Stimulated activated CD4-positive, alpha-beta T cell treated with anti-CD3 and anti-CD28 coated beads, Interleukin-1b, Interleukin-23, amount 100 ng/mL, for 4 hours (primary cell): ENCODE measurements around the gene ERRFI1.

ENCODE experiments used
- DNase-seq, 2 donors: peaks; one replicate each; pipeline ENCODE4 v3.0.0-alpha.2; 2020; ENCODE audit warnings: low read depth in 2 of 2

Gene ERRFI1

GRCh38 chr1:8046391-8046790, 20.3 kb upstream of the ERRFI1 start:
- DNase-seq, result no peak

DNA sequence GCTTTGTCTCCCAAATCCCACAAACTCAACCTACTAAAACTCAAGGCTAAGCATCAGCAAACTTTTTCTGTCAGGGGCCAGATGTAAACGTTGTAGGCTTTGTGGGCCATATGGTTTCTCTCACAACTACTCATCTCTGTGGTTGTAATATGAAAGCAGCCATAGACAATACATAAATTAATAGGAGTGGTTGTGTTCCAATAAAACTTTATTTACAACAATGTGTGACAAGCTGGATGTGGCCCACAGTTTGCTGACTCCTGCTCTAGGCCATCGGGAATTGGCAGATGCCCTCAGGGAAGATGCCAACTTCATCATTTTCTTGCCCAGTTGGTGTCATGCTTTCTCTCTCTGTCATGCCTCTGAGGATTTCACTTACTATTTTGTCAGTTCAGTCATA, 17.5 kb upstream of the ERRFI1 start:
- DNase-seq, result no peak

DNA sequence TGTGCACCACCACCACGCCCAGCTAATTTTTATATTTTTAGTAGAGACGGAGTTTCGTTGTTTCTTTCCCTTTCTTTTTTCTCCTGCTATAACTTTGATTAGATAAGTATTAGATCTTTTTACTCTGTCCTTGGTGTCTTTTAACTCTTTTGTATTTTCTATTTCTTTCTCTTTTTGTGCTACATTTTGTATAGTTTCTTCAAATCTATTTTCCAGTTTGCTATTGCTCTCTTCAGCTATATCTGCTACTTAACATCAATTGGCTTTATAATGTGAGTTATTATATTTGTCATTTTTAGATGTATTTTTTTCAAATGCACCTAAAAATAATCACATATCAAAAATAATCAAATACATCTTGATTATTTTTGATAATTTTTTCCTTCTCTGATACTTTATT, 16.0 kb upstream of the ERRFI1 start:
- no peak for DNase-seq

- DNase-seq, result no peak
Measured at GRCh38 chr1:8040586-8040985, 14.5 kb upstream of the ERRFI1 start.

- DNase-seq, result no peak
Measured at GRCh38 chr1:8039071-8039470, 13.0 kb upstream of the ERRFI1 start.

DNA sequence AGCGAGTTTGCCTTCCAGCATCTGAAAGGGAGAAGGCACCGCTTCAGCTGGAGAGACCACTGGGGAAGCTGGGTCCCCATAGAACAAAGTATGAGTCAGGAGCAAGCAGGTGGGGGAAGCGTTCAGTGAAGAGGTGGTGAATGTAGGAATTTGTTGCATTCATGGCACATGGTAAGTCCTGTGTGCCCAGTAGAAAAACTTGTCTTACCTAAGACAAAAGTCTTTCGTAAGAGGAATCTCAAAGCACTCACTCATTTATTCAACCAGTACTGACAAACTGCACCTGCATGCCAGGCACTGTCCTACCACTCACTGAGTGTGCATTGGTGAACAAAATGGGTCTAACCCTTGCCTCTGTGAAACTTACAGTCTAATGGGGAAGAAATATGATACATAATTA, 9.2 kb upstream of the ERRFI1 start:
- no peak for DNase-seq

DNA sequence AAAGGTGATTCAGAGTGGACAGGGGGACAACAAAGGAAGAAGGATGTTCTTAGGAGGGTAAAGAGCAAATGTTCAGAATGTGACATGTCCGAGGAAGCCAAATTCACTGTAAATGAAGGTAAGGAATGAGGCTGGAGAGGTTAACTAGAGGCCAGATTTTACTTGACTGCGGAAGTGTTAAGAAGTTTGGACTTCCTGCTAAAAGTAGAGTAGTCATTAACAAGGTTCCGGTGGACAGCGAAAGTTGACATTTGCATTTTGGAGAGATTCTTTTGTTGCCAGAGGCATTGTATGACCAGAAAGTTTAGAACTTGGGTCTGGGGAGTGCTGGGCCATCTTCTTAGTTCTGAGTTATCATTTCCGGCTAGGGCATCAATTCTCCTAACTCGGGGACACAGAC, 7.2 kb upstream of the ERRFI1 start:
- no peak for DNase-seq

DNA sequence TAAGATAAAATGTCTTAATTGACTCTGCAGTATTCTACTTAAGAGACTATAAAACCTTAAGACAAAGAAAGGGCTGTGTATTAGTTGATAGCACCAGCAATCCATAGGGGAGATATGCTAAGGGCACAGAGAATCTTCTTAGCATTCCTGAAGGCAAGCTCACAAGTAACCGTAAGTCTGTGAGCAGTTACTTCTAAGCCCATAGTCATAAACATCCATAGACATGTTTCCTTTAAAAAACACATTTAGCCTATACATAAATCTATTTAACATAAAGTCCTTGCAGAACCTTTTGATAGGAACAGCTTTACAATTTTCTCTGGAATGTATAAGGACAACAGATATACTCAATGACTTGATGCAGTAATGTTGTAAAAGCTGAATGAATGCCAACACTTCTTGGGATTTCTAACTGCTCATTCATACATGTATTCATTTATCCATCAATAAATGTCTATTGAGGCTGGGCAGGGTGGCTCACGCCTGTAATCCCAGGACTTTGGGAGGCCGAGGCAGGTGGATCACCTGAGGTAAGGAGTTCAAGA, 6.3 kb upstream of the ERRFI1 start:
- no peak for DNase-seq

GRCh38 chr1:8031176-8031785, 5.2 kb upstream of the ERRFI1 start:
- peak in 1 of 2 donors; percentile 30 for DNase-seq

GRCh38 chr1:8028571-8028910, 2.4 kb upstream of the ERRFI1 start:
- no peak for DNase-seq

GRCh38 chr1:8027748-8028570, 1.9 kb upstream of the ERRFI1 start:
- DNase-seq, result no peak

DNA sequence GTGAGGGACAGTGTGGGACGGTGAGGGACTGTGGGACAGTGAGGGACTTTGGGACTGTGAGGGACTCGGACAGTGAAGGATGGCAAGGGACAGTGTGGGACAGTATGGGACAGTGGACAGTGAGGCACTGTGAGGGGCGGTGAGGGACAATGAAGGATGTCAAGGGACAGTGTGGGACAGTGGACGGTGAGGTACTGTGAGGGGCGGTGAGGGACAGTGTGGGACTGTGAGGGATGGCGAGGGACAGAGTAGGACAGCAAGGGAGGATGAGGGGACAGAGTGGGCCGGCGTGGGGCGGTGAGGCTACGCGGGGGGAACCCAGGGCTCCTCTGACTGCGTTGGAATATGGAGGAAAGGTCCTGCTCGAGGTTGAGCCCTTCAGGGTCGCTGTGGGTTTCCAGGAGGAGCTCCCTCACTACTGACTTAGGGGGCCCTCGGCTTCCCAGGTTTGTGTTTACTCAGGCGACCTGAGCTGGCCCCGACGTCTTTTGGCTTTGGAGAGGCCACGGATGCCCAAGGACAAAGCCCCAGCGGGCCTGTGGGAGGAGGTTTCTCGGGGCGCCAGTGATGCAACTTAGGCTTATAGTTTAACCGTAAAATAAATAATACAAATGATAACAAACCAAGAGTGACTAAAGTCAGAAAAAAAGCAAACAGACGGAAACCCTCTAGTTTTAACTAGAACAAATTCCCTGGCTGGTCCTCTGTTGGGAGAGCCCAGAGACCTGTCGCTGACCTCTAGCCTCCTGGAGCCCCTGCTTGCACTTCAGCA, 1.1 kb upstream of the ERRFI1 start:
- no peak for DNase-seq

- no peak for DNase-seq
Measured at GRCh38 chr1:8025671-8026144, 401 bp downstream of the ERRFI1 start.

DNA sequence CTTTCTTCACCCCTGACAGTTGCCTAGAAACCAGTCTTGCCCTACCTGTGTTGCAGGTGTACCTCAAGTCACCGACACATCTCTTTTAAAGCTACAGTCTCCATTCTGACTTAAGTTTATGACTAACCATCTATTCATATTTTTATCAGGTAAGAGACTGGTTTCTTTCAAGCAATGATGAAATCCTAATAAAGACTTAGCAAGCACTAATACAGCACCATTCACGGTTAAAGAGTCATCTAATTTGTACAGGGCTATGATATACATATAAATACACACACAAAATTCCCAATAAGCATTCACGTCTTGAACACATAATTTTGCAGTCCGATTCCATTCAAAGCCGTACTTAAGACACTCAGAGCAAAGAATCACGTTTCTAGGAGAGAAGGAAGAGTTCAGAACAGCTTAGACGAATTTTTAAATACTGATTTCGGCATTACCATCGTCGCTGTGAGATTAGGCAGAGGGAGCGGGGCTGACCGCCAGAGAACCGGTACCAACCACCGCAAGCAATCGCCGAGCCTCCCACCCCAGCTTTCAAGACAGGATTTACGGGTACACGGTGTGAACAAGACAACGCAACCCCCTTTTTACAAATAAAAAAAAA, 943 bp downstream of the ERRFI1 start:
- DNase-seq, result no peak

DNA sequence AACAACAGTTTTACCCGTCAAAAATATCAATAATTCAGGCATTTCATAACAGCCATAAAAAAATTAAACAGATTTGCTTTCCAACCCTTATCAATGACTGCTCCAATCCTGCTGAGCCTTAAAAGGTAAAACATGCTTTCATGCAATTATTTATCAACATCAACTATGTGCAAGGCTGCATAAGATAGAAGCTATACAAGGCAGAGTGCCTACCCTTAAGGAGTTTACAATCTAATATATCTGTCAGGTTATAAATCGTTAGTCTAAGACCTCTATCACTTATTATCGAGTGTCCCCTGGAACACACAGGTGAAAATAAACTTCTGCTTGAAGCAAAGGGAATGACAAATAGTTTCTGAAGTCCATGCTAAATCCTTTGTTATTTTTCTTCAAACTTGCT, 1.8 kb downstream of the ERRFI1 start:
- DNase-seq, result no peak

- no peak for DNase-seq
Measured at GRCh38 chr1:8023995-8024313, 2.2 kb downstream of the ERRFI1 start.

DNA sequence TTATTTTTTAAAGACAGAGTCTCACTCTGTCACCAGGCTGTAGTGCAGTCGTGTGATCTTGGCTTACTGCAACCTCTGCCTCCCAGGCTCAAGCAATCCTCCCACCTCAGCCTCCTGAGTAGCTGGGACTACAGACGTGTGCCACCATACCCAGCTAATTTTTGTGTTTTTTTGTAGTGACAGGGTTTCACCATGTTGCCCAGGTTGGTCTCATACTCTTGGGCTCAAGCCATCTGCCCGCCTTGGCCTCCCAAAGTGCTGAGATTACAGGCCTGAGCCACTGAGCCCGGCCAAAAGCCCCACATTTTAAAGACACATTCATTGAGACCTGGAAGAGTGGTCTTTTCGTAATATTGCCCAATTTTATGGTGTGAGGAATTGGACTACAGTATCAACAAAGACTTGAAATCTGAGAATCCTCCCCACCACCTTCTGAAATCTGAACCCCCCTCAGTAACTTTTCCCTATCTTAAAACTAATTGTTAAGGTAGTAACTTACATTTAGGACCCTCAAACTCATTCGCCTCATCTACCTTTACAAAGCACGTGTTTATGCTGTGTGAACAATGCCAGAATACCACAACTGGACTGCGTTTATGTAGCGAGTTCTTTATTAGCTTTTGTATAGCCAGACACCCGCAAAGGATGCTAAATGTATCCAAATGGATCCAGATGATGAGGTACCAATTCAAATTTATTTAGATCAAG, 2.7 kb downstream of the ERRFI1 start:
- no peak for DNase-seq

GRCh38 chr1:8022395-8023286, 3.5 kb downstream of the ERRFI1 start:
- DNase-seq, result no peak

DNA sequence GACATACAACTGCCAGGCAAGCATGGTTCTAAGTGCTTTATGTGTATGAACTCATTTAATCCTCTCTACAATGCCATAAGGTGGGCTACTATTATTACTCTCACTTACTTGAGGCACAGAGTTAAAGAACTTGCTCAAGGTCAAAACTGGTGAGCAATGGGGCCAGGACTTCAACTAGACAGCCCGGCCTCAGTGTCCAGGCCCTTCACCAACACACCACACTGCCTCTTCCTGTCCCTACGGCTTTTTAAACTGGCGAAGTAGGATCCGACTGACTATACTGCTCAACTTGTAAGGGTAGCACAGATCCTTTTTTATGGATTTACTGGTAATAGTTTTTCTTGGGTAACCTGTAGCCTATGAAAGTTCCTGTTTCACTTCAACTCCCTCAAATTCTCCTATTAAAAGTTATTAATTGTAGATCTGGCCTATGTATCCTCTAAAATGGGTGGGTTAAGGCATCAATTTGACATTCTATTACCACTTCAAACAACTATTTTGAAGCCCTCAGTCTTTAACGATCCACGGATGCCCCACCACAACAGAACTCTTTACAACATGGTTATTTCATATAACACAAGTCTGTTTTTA, 4.3 kb downstream of the ERRFI1 start:
- no peak for DNase-seq

DNA sequence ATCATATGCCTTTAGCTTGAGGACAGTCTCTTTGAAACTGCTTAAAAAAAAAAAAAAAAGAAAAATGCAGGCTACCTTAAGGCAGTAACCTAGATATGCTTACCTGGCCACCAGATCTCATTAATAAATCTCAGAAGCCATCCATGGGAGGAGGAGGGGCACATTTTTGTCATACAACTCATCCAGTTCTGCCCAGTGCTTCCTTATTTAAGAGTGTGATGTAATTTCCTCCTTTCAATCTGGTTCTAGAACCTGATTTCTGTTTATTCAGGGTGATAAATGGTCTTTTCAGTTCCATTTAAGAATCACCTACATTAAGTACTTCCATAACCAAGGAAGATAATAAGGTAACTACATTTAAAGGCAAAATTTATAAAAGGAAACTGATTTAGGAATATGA, 6.1 kb downstream of the ERRFI1 start:
- no peak for DNase-seq
